Colonic mucosa (tissue), 4 donors: ENCODE data around the gene BBS7. TPM values are rescaled to one million over a fixed set of nuclear protein-coding genes. Genes with fewer than 3 reads are reported as not detected.
A peak's percentile ranks its signal among the peaks of the same experiment; 100 is the strongest.

Source experiments
- DNase-seq: peaks from one replicate; pipeline ENCODE4 v3.0.0-alpha.2; 2020
- H3K27ac ChIP-seq: fragments of 200-600 bp; one replicate; pipeline ENCODE4 v1.8.0; 2021
- H3K27me3 ChIP-seq: fragments of 200-600 bp; one replicate; pipeline ENCODE4 v1.8.0; 2021
- H3K36me3 ChIP-seq: fragments of 200-600 bp; one replicate; pipeline ENCODE4 v1.8.0; 2021
- H3K4me1 ChIP-seq: fragments of 200-600 bp; one replicate; pipeline ENCODE4 v1.8.0; 2021; ENCODE audit warnings: mild to moderate bottlenecking
- H3K4me3 ChIP-seq: fragments of 200-600 bp; one replicate; pipeline ENCODE4 v1.8.0; 2021
- H3K9ac ChIP-seq, 2 donors: one replicate each; pipeline ENCODE4 v1.7.0; 2013; ENCODE audit warnings: control low read depth in 2 of 2, low read depth in 2 of 2, low read length in 2 of 2
- H3K9me3 ChIP-seq: fragments of 200-600 bp; one replicate; pipeline ENCODE4 v1.8.0; 2021
- intact Hi-C: fragments of 100-400 bp; cut with DNase I; formaldehyde crosslinking; loops from one replicate; pipeline ENCODE4 v1.14.1; 2022
- total RNA-seq, 2 donors: library from RNA; stranded (reverse); fragmentation: NEBNext Ultra II Directional in 1 of 2; extraction: Animal tissue kit (Norgen Biotek cat#: 25700) in 1 of 2; gene quantifications; one replicate each; pipeline ENCODE4 v1.2.1, GENCODE V29; 2021
- TF ChIP-seq, protein P1 (sequence below): fragments of 200-600 bp; IDR thresholded peaks from one replicate; pipeline ENCODE4 v1.8.0; 2022; ENCODE audit warnings: antibody characterized with exemption, mild to moderate bottlenecking
- donor health status: healthy.
- donor health status: DM: no; HTN: no; CAD: no.
- donor health status: DM: no; HTN: no; CAD: no.

BBS7 gene
- total RNA-seq, 2 donors from 2014 or later: 13.6 to 15.6 TPM

DNA sequence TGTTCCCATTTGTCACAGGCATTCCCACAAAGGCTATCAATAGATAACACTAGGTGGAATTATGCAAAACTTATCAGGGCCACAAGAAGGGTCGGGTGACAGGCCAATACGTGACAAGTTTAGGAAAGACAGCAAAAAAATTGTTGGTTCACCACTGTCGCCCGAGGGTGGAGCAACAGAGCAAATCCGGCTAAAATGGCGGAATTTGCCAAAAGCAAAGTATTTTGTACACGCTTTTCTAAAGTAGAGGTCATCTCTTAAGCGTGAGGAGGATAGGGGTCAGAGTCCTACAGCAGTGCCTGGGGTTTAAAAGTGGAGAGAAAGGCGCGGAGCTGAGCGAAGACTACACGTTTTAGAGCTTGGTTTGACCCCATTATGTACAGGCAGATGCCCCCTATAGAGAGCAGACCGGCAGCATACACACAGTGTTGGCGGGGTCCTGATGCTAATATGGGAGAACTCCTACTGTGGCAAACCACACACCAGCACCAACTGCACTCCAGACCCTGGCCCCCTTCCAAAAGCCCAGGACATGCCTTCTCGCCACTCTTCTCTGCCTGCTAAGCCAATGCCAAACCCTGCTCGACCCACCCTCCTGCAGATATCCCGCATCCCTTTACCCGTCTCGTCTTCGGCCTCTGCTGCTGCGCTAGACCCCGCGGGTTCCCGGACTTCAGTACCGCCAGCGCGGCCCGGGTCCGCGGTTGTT lies 47.3 kb downstream of the BBS7 start:
- TF ChIP-seq, protein P1, sequence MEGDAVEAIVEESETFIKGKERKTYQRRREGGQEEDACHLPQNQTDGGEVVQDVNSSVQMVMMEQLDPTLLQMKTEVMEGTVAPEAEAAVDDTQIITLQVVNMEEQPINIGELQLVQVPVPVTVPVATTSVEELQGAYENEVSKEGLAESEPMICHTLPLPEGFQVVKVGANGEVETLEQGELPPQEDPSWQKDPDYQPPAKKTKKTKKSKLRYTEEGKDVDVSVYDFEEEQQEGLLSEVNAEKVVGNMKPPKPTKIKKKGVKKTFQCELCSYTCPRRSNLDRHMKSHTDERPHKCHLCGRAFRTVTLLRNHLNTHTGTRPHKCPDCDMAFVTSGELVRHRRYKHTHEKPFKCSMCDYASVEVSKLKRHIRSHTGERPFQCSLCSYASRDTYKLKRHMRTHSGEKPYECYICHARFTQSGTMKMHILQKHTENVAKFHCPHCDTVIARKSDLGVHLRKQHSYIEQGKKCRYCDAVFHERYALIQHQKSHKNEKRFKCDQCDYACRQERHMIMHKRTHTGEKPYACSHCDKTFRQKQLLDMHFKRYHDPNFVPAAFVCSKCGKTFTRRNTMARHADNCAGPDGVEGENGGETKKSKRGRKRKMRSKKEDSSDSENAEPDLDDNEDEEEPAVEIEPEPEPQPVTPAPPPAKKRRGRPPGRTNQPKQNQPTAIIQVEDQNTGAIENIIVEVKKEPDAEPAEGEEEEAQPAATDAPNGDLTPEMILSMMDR: no peak
- H3K9me3 ChIP-seq: no peaks in the 10 kb centered on the region
- peak overlapping the region; percentile 69 to 77 for H3K9ac ChIP-seq
- intact Hi-C loops: no loop called here
- no peaks in the 10 kb centered on the region for H3K36me3 ChIP-seq
- DNase-seq: peak; percentile 43
- no peak overlapping the region for H3K27ac ChIP-seq
- no peaks in the 10 kb centered on the region for H3K4me1 ChIP-seq
- H3K4me3 ChIP-seq: peak overlapping the region; percentile 91
- H3K27me3 ChIP-seq: no peaks in the 10 kb centered on the region

DNA sequence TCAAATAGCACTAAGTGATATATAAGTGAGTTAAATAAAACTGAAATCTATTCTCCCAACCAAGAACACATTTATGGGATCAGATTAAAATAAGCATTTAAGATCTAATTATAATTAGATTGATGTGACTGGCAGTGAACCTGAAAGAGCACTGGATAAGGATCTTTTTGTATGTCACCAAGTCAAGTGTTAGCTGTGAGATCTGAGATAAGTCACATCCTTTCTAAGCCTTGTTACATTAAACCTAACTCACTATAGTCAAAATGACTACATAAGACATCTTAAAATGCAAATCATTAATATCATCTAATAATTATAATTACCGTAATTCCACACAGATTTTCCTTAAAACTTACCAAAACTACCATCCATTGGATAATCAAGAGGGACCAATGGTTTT lies 48.2 kb downstream of the BBS7 start:
- Histone ChIP-seq H3K9ac (no peak overlapping the region), H3K9me3 (no peaks in the 10 kb centered on the region), H3K4me1 (no peaks in the 10 kb centered on the region), H3K4me3 (peak overlapping the region; percentile 91), H3K36me3 (no peaks in the 10 kb centered on the region), H3K27ac (no peak overlapping the region), H3K27me3 (no peaks in the 10 kb centered on the region)
- intact Hi-C loops: no loop called here
- no peak for DNase-seq
- TF ChIP-seq, protein P1: no peak

DNA sequence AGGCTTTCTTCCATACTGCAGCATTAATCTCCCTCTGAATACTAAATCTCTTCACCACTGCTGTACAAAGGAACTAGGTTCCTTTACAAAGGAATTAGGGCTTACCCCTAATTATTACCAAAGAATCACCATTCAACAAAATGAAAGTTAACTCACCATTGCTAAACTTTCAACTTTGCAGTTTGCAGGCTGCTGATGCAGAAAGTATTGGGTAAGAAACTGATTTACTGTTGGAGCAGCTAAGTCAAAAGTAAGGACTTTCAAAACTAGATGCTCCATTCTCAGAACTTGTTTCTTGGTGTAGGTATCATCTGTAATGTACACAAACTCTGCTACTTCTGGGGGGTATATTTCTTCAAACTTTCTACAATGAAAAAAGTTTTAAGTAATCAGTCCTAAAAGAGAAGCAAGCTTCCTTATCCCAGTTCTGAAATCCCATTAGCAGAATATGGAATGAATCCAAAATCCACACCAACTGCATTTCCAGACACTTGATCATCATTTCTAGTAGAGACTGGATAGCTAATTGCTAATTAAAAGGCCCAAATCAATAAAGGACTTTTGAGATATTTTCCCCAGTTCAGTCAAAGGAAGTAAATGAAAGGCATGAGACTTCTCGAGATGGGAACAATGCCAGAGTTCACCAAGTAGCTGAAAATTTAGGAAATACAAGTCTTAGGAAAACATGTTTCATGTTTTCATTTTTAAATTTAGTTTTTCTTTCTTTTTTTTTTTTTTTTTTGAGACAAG lies 50.9 kb downstream of the BBS7 start:
- H3K9me3 ChIP-seq: no peaks in the 10 kb centered on the region
- intact Hi-C loops: no loop called here
- H3K36me3 ChIP-seq: no peaks in the 10 kb centered on the region
- H3K9ac ChIP-seq: no peak overlapping the region
- no peak overlapping the region for H3K27ac ChIP-seq
- no peaks in the 10 kb centered on the region for H3K4me1 ChIP-seq
- H3K27me3 ChIP-seq: no peaks in the 10 kb centered on the region
- TF ChIP-seq, protein P1: no peak
- DNase-seq: no peak
- H3K4me3 ChIP-seq: no peak overlapping the region

- intact Hi-C loops: no loop called here
- H3K9me3 ChIP-seq: no peaks in the 10 kb centered on the region
- H3K4me1 ChIP-seq: no peaks in the 10 kb centered on the region
- TF ChIP-seq, protein P1: no peak
- H3K4me3 ChIP-seq: no peak overlapping the region
- no peak overlapping the region for H3K9ac ChIP-seq
- no peak overlapping the region for H3K27ac ChIP-seq
- no peaks in the 10 kb centered on the region for H3K27me3 ChIP-seq
- no peak for DNase-seq
- H3K36me3 ChIP-seq: no peaks in the 10 kb centered on the region
These were observed 52.1 kb downstream of the BBS7 start for GRCh38 chr4:121818215-121818614.

- H3K4me1 ChIP-seq: no peaks in the 10 kb centered on the region
- TF ChIP-seq, protein P1: no peak
- intact Hi-C loops: no loop called here
- H3K4me3 ChIP-seq: no peak overlapping the region
- no peaks in the 10 kb centered on the region for H3K27me3 ChIP-seq
- DNase-seq: no peak
- no peak overlapping the region for H3K9ac ChIP-seq
- no peak overlapping the region for H3K27ac ChIP-seq
- no peaks in the 10 kb centered on the region for H3K9me3 ChIP-seq
- H3K36me3 ChIP-seq: no peaks in the 10 kb centered on the region
These were observed 52.6 kb downstream of the BBS7 start for GRCh38 chr4:121817701-121818100.
